Kidney glomerular epithelial cell (primary cell): ENCODE measurements around the gene RPS6KA3.
A peak's percentile ranks its signal among the peaks of the same experiment; 100 is the strongest.
"Not testable (repeated sequence)": the region's sequence is repeated elsewhere in the genome, so short reads cannot be mapped to it uniquely, and the experiment has no call there.

ENCODE experiments used
- DNase-seq: peaks from one replicate; lab custom pipeline; 2025; lab: John Stamatoyannopoulos, UW

Gene RPS6KA3

GRCh38 chrX:20218836-20219505, 47.7 kb downstream of the RPS6KA3 start:
- DNase-seq: no peak

DNA sequence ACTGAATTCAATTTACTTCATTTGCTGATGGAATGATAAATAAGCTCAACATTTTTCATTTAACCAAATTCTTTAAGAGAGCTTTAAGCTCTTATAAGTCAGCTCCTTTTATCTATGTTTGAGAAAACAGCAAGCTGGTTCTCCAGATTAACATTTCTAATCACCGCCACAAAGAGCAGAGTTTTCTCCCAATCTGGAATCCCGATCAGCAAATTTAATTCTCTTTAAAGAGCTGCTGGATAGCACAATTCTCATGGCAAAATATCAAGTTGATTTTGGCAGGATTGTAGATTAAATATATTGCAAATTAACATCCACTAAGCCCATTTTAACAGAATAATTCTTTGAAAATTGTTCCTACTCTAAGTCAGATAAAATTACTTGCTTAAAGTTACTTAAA, 48.8 kb downstream of the RPS6KA3 start:
- DNase-seq: no peak

DNA sequence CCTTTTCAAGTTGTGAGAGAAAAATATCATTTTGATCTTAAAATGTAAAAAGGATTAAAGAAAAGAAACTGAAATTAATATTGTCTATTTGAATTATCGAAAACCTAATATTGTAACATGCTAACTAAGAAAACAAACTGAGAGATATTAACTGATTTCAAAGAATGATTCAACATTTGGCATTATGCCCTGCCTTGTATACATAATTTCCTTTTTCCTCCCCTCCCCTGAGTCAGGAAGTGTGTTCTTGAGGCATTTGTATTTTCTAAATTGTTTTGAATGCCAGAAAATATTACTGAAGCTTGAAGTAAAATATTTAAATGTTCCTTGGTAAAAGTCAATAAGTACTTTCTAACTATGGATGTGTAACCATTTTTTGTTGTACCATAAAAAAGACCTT, 49.4 kb downstream of the RPS6KA3 start:
- DNase-seq: peak; percentile 4

- no peak for DNase-seq
These were observed 51.1 kb downstream of the RPS6KA3 start for GRCh38 chrX:20215565-20215964.

DNA sequence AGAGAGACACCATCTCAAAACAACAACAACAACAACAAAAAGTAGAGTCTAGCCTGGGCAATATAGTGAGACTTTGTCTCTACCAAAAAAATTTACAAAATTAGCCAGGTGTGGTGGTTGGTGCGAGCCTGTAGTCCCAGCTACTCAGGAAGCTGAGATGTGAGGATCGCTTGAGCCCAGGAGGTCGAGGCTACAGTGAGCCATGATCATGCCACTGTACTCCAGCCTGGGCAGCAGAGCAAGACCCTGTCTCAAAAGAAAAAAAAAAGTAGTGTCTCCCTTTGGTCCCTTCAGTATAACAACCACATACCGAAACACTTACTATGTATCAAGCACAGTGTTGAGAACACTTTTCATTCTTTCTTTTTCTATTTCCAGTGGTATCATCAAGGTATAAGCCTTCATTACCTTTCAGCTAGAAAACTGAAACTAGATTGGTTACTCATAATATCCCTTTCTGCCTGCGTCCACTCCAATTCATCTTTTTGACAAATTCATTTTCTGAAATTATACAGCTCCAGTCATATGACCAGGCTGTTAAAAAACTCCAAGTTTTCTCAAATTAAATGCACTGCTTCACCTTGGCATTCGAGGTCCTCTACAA, 54.1 kb downstream of the RPS6KA3 start:
- DNase-seq: no peak

GRCh38 chrX:20211261-20211786, 55.4 kb downstream of the RPS6KA3 start:
- no peak for DNase-seq

GRCh38 chrX:20205927-20206708, 60.6 kb downstream of the RPS6KA3 start:
- no peak for DNase-seq

- no peak for DNase-seq
These were observed 62.4 kb downstream of the RPS6KA3 start for GRCh38 chrX:20204351-20204750.

GRCh38 chrX:20197641-20198210, 69.0 kb downstream of the RPS6KA3 start:
- no peak for DNase-seq

DNA sequence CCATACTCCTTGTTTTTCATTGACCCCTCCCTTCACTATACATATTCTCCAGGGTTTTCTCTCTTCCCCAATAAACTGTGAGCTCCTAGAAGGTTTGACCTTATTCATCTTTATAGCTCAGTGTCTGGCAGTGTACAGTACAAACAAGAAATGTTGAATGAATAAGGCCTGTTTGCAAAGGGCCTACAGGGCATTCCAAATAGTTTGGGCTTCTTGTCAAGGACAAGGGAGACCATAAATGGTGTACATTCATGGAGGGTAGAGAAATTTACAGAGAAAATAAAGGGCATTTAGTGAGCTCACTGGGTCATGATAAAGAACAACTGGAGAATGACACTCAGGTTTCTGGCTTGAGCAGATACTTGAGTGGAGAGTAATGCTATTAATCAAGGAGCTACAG, 77.5 kb downstream of the RPS6KA3 start:
- DNase-seq: no peak

GRCh38 chrX:20181598-20182329, 84.9 kb downstream of the RPS6KA3 start:
- DNase-seq: no peak

GRCh38 chrX:20177093-20177492, 89.6 kb downstream of the RPS6KA3 start:
- DNase-seq: no peak

- no peak for DNase-seq
These were observed 92.9 kb downstream of the RPS6KA3 start for GRCh38 chrX:20173856-20174255.

DNA sequence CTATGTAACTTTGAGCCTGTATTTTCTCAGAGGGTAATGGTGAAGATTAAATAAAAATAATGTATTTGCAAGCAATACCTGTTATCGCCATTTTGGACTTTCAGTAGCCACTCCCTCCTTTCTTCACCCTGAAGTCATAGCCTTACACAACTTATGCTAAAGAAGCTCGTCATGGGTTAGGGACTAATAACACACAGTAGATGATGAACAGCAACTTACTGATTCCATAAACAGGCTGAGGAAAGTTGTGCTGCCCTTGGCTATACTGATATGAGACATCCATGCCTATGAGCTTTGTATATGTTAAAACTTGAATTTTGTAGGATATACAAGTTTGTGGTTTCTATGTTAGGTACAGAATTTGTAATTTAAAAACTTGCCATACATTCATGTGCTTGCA, 93.4 kb downstream of the RPS6KA3 start:
- no peak for DNase-seq

GRCh38 chrX:20171887-20172286, 94.8 kb downstream of the RPS6KA3 start:
- no peak for DNase-seq

DNA sequence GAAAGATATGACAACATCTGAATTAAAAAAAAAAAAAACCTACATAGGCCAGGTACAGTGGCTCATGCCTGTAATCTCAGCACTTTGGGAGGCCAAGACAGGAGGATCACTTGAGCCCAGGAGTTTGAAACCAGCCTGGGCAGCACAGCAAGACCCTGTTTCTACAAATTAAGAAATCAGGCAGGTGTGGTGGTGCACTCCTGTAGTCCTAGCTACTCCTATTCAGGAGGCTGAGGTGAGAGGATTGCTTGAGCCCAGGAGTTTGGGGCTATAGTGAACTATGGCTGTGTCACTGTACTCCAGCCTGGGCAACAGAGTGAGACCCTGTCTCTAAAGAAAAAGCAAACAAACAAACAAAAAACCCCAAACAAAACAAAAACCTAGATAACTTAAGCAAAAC, 104.2 kb downstream of the RPS6KA3 start:
- not testable (repeated sequence) for DNase-seq

GRCh38 chrX:20159797-20160385, 106.8 kb downstream of the RPS6KA3 start:
- DNase-seq: no peak

DNA sequence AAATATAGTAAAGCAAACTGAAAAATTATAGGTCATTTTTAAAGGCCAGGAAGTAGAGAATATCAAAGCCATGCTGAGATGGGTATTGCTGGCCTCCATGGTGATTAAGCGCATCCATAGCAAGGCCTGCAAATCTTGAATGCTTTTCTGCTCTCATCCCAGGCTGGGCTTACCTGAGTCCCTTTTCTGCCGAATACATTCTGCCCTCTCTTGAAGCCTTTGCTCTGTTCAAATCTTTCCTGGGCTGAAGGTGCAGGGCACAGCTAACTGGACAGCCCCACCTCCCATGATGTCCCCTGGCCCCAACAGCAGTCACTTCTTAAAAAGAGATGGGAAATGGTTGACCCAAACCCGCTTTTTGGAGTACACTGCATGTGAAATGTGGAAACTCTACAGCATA, 115.0 kb downstream of the RPS6KA3 start:
- no peak for DNase-seq

DNA sequence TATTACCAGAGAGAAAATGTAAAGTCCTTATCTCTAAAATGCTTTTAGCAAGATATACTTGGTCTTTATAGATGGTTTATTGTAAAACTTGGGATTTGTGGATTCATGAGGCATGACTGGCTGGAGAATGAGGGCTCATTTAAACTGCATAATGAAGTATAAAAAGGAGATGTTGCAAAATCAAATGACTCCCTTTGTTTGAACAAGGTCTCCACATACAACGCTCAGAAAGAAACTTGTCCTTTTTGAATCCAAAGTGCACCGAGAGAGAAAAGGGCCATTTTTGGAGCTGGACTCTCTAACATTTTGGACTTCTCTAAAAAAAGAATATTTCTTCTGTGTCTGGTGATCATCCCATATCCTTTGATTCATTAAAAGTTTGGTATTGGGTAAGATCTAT, 117.4 kb downstream of the RPS6KA3 start:
- no peak for DNase-seq

DNA sequence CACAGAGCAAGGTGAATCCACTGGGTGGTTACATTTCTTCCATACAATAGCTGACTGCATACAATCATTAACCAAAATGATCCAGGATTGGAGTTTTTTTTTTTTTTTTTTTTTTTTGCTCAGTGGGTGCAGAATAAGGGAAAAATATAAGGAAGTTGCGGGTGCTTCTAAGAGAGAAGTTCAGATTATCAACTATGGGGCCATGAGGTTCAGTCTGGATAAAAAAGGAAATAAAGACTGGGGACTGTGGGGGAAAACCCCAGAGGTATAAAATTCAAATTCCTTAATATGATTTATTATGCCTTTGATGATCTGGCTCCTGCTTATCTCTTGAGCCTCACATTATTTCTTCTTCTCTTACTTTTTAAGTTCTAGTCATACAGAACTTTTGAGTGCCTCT, 119.1 kb downstream of the RPS6KA3 start:
- no peak for DNase-seq

DNA sequence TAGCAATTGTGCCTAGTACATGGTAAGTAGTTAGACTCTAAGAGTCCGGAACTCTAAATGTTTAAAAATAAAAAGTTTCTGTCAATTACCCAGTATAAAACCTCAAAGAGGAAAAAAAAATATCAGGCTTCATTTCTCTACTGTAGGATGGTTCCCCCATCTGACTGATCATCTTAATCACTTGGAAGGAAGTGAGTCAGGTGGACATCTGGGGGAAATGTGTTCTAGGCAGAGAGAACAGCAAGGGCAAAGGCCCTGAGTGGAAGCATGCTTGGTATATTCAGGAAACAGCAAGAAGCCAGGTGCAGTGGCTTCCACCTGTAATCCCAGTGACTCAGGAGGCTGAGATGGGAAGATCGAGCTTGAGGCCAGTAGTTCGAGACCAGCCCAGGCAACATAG, 122.2 kb downstream of the RPS6KA3 start:
- DNase-seq: no peak

GRCh38 chrX:20143561-20143960, 123.1 kb downstream of the RPS6KA3 start:
- DNase-seq: no peak
